Measurements from ENCODE around the gene RRP15. TPM values are rescaled to one million over a fixed set of nuclear protein-coding genes. Genes with fewer than 3 reads are reported as not detected.

Gene RRP15
- total and polyA plus RNA-seq, 9 of the 15 experiments (the other 6 are each of a cell fraction or from before 2014, with no cell fraction given): 9.5 to 58.1 (median 29.3) TPM

DNA sequence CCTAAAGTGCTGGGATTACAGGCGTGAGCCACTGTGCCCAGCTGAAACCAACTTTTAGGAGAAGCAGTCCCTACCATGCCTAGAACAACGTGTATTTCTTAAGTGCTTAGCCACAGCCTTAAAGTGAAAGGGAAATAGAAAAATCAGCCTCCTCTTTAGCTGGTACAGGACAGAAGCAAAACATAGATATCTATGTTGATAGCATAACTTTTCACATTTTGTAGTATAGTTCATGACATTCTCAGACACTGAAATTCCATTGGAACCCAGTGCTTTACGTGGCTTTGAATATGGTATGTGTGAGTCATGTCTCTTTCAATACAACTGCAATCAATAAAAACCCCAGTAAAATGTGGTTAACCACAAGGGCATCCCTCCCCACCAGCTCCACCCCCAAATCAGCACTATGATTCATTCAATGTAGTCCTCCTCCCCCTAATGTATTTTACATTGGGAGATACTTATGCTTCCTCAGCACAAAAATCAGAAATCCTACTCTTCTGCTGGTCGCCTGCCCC is 92.1 kb downstream of the RRP15 start (continued):
- TF ChIP-seq, protein P1, sequence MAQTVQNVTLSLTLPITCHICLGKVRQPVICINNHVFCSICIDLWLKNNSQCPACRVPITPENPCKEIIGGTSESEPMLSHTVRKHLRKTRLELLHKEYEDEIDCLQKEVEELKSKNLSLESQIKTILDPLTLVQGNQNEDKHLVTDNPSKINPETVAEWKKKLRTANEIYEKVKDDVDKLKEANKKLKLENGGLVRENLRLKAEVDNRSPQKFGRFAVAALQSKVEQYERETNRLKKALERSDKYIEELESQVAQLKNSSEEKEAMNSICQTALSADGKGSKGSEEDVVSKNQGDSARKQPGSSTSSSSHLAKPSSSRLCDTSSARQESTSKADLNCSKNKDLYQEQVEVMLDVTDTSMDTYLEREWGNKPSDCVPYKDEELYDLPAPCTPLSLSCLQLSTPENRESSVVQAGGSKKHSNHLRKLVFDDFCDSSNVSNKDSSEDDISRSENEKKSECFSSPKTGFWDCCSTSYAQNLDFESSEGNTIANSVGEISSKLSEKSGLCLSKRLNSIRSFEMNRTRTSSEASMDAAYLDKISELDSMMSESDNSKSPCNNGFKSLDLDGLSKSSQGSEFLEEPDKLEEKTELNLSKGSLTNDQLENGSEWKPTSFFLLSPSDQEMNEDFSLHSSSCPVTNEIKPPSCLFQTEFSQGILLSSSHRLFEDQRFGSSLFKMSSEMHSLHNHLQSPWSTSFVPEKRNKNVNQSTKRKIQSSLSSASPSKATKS (CRISPR knock-in tag; IDR thresholded peaks at IDR 0.05): no peak
- TF ChIP-seq ILK (tag; IDR thresholded peaks at IDR 0.05; ENCODE audit: borderline replicate concordance, low read depth) (no peak), ZNF41 (CRISPR knock-in tag; conservative IDR thresholded peaks at IDR 0.05) (no peak), CBFB (CRISPR knock-in tag; IDR thresholded peaks at IDR 0.05) (no peak), RB1 (IDR thresholded peaks at IDR 0.05; ENCODE audit: low read depth) (no peak), GABPB2 (CRISPR knock-in tag; conservative IDR thresholded peaks at IDR 0.05) (no peak), POLR2AphosphoS5 (IDR thresholded peaks at IDR 0.05; ENCODE audit: control insufficient read depth, insufficient read depth, low read depth, low read length) (no peak), C11orf30 (IDR thresholded peaks at IDR 0.05; ENCODE audit: low read depth) (peak; percentile 39; the same call in 1 of the 2 replicates), MEIS2 (IDR thresholded peaks at IDR 0.05; ENCODE audit: partially characterized antibody) (peak; percentile 36), U2AF2 (optimal IDR thresholded peaks at IDR 0.05; ENCODE audit: low read depth, low read length) (no peak), FOXK2 (conservative IDR thresholded peaks at IDR 0.05 in 1 of 2, IDR thresholded peaks at IDR 0.05 in 1 of 2; ENCODE audit: low read depth in 2 of 2) (no peak), TAL1 (IDR thresholded peaks at IDR 0.05) (no peak), MAFG (tag; conservative IDR thresholded peaks at IDR 0.05) (peak; percentile 44; the same call in 1 of the 2 replicates), NBN (IDR thresholded peaks at IDR 0.05; ENCODE audit: low read depth) (no peak), MTA3 (IDR thresholded peaks at IDR 0.05; ENCODE audit: borderline replicate concordance) (no peak), SRSF7 (optimal IDR thresholded peaks at IDR 0.05; ENCODE audit: low read depth, low read length) (no peak), ERF (CRISPR knock-in tag; IDR thresholded peaks at IDR 0.05) (no peak), ESRRB (CRISPR knock-in tag; IDR thresholded peaks at IDR 0.05; ENCODE audit: borderline replicate concordance) (no peak), ZBTB8A (IDR thresholded peaks at IDR 0.05; ENCODE audit: partially characterized antibody) (no peak), PTRF (tag; IDR thresholded peaks at IDR 0.05) (no peak), KDM1A (IDR thresholded peaks at IDR 0.05) (peak; percentile 93 to 94), SAFB2 (IDR thresholded peaks at IDR 0.05; ENCODE audit: borderline replicate concordance, low read depth, low read length, severe bottlenecking) (no peak), GATAD2B (IDR thresholded peaks at IDR 0.05; ENCODE audit: borderline replicate concordance) (no peak), MECOM (CRISPR knock-in tag; IDR thresholded peaks at IDR 0.05) (no peak), SMARCC2 (IDR thresholded peaks at IDR 0.05; ENCODE audit: low read depth) (no peak), BMI1 (IDR thresholded peaks at IDR 0.05; ENCODE audit: low read length) (no peak)
- TF ChIP-seq, protein P2, sequence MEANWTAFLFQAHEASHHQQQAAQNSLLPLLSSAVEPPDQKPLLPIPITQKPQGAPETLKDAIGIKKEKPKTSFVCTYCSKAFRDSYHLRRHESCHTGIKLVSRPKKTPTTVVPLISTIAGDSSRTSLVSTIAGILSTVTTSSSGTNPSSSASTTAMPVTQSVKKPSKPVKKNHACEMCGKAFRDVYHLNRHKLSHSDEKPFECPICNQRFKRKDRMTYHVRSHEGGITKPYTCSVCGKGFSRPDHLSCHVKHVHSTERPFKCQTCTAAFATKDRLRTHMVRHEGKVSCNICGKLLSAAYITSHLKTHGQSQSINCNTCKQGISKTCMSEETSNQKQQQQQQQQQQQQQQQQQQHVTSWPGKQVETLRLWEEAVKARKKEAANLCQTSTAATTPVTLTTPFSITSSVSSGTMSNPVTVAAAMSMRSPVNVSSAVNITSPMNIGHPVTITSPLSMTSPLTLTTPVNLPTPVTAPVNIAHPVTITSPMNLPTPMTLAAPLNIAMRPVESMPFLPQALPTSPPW (CRISPR knock-in tag; IDR thresholded peaks at IDR 0.05): peak; percentile 17; the same call in 1 of the 2 replicates

Data from K562 (cell line).